GM23248 (cell line): ENCODE measurements around the gene WDR49.

ENCODE experiments used
- EZH2 ChIP-seq: fragments of 200-600 bp; sonication (generic); IDR thresholded peaks from 2 replicates; pipeline ENCODE4 v1.6.1; 2018; ENCODE audit warnings: antibody characterized with exemption, mild to moderate bottlenecking; ENCODE audit not compliant: insufficient read depth, poor library complexity, severe bottlenecking
- EZH2phosphoT487 ChIP-seq: fragments of 200-600 bp; sonication (generic); IDR thresholded peaks from 2 replicates; pipeline ENCODE4 v1.6.1; 2018; ENCODE audit warnings: antibody characterized with exemption, moderate library complexity, mild to moderate bottlenecking, low read depth; ENCODE audit not compliant: insufficient read depth

DNA sequence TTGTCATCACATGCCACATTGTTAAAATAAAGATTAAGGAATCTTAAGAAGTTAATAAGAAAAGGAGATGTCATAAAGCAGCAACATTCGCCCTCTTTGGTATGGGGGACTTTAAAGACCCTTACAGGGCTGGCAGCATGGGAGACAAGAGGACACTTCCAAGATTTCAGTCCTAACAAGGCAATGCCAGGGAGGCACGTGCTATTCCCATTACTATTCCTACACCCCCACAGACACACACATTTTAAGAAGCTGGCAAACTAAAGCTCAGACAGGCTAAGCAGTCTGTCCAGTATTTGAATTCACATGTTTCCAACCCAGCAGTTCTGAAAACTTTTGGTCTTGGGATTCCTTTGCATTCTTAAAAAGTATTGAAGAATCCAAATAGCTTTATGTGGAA, 80.8 kb downstream of the WDR49 start:
- TF ChIP-seq EZH2phosphoT487, result no peak
- TF ChIP-seq EZH2, result no peak
